ENCODE results near the gene LRP2. TPM values are rescaled to one million over a fixed set of nuclear protein-coding genes. Genes with fewer than 3 reads are reported as not detected.

LRP2 gene
- total and polyA plus RNA-seq, 2 of the 4 experiments (the other 2 are of a cell fraction): not detected

DNA sequence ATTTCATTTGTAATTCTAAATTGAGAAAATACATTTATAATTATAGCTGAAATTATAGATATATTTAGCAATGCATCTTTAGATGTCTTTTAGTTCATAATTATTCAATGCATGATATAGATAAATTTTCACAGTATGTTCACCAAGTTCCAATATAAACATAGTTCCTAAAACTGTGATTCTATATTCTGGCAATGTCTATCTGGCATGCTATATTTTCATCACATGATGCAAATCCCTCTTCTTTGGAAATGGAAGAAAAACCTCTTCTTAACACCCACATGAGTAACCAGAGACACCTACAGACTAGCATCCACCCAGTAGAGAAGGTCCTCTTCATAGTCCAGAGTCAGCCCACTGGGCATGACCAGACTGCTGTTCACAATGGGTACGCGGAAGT, 157.2 kb downstream of the LRP2 start:
- H3K4me3 ChIP-seq (ENCODE audit: insufficient read depth, low read depth, low read length): no peak overlapping the region
- no peak overlapping the region for H3K14ac ChIP-seq (replicated peaks; ENCODE audit: low read depth, low read length)
- H3K4me2 ChIP-seq (ENCODE audit: low read depth, low read length): no peak overlapping the region
- no peak for TF ChIP-seq RFX5 (IDR thresholded peaks at IDR 0.05; ENCODE audit: low read depth, low read length)
- TF ChIP-seq, protein P1, sequence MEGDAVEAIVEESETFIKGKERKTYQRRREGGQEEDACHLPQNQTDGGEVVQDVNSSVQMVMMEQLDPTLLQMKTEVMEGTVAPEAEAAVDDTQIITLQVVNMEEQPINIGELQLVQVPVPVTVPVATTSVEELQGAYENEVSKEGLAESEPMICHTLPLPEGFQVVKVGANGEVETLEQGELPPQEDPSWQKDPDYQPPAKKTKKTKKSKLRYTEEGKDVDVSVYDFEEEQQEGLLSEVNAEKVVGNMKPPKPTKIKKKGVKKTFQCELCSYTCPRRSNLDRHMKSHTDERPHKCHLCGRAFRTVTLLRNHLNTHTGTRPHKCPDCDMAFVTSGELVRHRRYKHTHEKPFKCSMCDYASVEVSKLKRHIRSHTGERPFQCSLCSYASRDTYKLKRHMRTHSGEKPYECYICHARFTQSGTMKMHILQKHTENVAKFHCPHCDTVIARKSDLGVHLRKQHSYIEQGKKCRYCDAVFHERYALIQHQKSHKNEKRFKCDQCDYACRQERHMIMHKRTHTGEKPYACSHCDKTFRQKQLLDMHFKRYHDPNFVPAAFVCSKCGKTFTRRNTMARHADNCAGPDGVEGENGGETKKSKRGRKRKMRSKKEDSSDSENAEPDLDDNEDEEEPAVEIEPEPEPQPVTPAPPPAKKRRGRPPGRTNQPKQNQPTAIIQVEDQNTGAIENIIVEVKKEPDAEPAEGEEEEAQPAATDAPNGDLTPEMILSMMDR (conservative IDR thresholded peaks at IDR 0.05; ENCODE audit: low read depth, low read length): no peak
- no peaks in the 10 kb centered on the region for H3K4me1 ChIP-seq (ENCODE audit: control insufficient read depth, insufficient read depth, low read length)
- H2BK120ac ChIP-seq (ENCODE audit: low read depth, low read length): no peak overlapping the region
- no peaks in the 10 kb centered on the region for H3K79me1 ChIP-seq (ENCODE audit: low read depth in 1 of 2, low read length in 2 of 2)
- no peak overlapping the region for H3K9ac ChIP-seq (ENCODE audit: low read depth, low read length)
- ATAC-seq (ENCODE audit: low read depth): no peak
- no peaks in the 10 kb centered on the region for H3K9me1 ChIP-seq (ENCODE audit: insufficient read depth, low read length)
- H2AK9ac ChIP-seq (replicated peaks; ENCODE audit: low read depth, low read length, poor library complexity): no peak overlapping the region
- H3K56ac ChIP-seq (ENCODE audit: extremely low read depth, insufficient read depth, low read length): no peak overlapping the region
- no peaks in the 10 kb centered on the region for H3K27me3 ChIP-seq (ENCODE audit: control insufficient read depth, insufficient read depth, low read length)
- no peaks in the 10 kb centered on the region for H3K36me3 ChIP-seq (ENCODE audit: control insufficient read depth, insufficient read depth, low read length)
- in situ Hi-C loops (cut with MboI; ENCODE audit: low sequenced_read_pairs) (no loop called here), intact Hi-C loops (cut with micrococcal nuclease) (no loop called here), dilution Hi-C loops (cut with HindIII; ENCODE audit: low sequenced_read_pairs, unreplicated experiment) (no loop called here)
- no peak overlapping the region for H4K91ac ChIP-seq (ENCODE audit: insufficient read depth, low read depth, low read length)
- no peak overlapping the region for H2BK15ac ChIP-seq (ENCODE audit: low read depth, low read length)
- CTCF ChIA-PET: no interaction called here
- H4K5ac ChIP-seq (ENCODE audit: low read depth, low read length): no peak overlapping the region
- no peaks in the 10 kb centered on the region for H4K20me1 ChIP-seq (ENCODE audit: insufficient read depth, low read length)
- H4K8ac ChIP-seq (ENCODE audit: low read depth in 2 of 2, low read length in 2 of 2): no peak overlapping the region
- peaks cover 7% of the 10 kb centered on the region; the same call in 1 of the 2 replicates for H3K9me3 ChIP-seq (ENCODE audit: control insufficient read depth, insufficient read depth, low read length)
- WGBS, 2 experiments (ENCODE audit: extremely low coverage in 2 of 2, insufficient read length in 1 of 2): no CpG with 5 or more reads among the region's 2 CpGs
- no peak for DNase-seq
- no peak overlapping the region for H3K4ac ChIP-seq (ENCODE audit: low read depth, low read length)
- no TSS peak for BruUV-seq (replicated peaks)
- H2BK20ac ChIP-seq (ENCODE audit: low read depth, low read length): no peak overlapping the region
- H3K23ac ChIP-seq (ENCODE audit: low read depth, low read length): no peak overlapping the region
- POLR2A ChIA-PET (ENCODE audit: unreplicated experiment): no interaction called here
- no peak overlapping the region for H2AFZ ChIP-seq (replicated peaks; ENCODE audit: low read length, poor library complexity)
- H2AK5ac ChIP-seq (ENCODE audit: low read depth, low read length): no peak overlapping the region
- H3K27ac ChIP-seq (ENCODE audit: insufficient read depth, low read length): no peak overlapping the region
- H2BK5ac ChIP-seq (ENCODE audit: low read depth, low read length, poor library complexity, severe bottlenecking): no peak overlapping the region
- H3K18ac ChIP-seq (ENCODE audit: low read depth, low read length): no peak overlapping the region
